Measurements from ENCODE around the gene RALGPS2.

GRCh38 chr1:178692564-178693327 lies 32.3 kb upstream of the RALGPS2 start:
- no peak for TF ChIP-seq POLR2A (IDR thresholded peaks at IDR 0.05)
- TF ChIP-seq, protein P1, sequence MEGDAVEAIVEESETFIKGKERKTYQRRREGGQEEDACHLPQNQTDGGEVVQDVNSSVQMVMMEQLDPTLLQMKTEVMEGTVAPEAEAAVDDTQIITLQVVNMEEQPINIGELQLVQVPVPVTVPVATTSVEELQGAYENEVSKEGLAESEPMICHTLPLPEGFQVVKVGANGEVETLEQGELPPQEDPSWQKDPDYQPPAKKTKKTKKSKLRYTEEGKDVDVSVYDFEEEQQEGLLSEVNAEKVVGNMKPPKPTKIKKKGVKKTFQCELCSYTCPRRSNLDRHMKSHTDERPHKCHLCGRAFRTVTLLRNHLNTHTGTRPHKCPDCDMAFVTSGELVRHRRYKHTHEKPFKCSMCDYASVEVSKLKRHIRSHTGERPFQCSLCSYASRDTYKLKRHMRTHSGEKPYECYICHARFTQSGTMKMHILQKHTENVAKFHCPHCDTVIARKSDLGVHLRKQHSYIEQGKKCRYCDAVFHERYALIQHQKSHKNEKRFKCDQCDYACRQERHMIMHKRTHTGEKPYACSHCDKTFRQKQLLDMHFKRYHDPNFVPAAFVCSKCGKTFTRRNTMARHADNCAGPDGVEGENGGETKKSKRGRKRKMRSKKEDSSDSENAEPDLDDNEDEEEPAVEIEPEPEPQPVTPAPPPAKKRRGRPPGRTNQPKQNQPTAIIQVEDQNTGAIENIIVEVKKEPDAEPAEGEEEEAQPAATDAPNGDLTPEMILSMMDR (IDR thresholded peaks at IDR 0.05), result no peak
- TF ChIP-seq POLR2AphosphoS5 (IDR thresholded peaks at IDR 0.05), result no peak
- TF ChIP-seq EP300 (IDR thresholded peaks at IDR 0.05), result no peak
